NCI-H2107 treated with DMSO at 0.1 percent for 48 hours (cell line): ENCODE measurements around the gene DGKQ.
"Not testable (repeated sequence)": the region's sequence is repeated elsewhere in the genome, so short reads cannot be mapped to it uniquely, and the experiment has no call there.

ENCODE experiments used
- DNase-seq: peaks from one replicate; lab custom pipeline; 2025; ENCODE audit not compliant: unreplicated experiment; lab: John Stamatoyannopoulos, UW

DGKQ gene

DNA sequence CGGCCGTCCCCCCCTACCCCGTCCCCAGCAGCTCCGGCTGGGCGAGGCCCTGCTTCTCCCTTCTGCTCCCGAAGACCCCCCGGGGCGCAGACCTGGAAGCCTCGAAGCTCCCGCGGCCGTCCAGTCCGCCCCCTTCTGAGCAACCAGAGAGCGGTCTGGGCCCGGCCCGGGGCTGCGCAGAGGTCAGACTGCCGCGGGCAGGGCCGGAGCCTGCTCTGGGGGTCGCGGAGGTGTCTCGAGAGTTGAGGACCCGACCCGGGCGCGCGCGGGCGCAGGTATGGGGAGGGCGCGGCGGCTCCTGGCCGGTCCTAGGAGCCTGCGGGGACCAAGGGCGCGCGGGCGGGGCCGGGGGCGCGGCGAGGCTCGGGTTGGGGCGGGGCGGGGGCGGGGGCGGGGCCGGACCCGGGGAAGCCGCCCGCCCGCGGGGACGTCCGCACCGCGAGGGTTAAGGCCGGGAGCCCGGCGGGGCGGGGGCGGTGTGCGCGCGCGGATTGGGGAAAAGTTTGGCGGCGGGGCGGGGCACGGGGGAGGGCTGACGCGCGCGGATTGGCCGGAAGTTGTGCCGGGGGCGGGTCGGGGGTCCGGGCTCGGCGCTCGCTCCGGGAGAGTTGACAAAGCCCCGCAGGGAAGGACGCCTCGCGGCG lies 37.8 kb upstream of the DGKQ start, which contains the start of gene FGFRL1:
TSS of gene FGFRL1 (plus strand) at position 605 of the 644 bp plus-strand sequence. CDS start 860 bp downstream, outside the sequence.
- no peak for DNase-seq

DNA sequence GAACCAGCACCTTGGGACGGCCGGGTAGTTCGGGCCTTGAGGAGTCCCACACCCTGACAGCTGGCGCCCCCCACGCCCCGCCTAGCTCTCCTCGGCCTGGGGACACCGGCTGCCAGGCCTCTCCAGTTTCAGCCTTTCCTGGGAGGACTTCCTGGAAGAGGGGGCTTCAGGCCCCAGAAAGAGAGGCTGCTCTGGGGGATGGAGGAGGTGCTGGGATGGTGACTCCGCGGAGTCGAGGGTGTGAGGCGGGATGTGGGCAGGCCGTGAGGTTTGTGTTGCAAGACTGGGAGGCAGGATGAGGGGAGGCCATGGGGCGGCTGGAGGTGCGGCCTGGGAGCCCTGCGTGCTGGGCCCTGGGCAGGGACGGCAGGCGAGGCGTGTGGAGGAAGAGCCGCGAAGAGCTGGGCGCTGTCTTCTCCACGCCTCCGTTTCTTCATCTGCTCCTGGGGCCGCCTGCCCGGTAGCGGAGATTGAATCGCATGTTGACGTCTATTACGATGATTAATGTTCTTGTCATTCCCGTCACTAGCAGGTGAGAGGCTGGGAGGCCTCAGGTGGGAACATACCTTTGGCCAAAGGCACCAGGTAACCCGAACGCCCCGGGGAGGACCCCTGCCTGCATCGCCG lies 37.1 kb upstream of the DGKQ start:
- no peak for DNase-seq

DNA sequence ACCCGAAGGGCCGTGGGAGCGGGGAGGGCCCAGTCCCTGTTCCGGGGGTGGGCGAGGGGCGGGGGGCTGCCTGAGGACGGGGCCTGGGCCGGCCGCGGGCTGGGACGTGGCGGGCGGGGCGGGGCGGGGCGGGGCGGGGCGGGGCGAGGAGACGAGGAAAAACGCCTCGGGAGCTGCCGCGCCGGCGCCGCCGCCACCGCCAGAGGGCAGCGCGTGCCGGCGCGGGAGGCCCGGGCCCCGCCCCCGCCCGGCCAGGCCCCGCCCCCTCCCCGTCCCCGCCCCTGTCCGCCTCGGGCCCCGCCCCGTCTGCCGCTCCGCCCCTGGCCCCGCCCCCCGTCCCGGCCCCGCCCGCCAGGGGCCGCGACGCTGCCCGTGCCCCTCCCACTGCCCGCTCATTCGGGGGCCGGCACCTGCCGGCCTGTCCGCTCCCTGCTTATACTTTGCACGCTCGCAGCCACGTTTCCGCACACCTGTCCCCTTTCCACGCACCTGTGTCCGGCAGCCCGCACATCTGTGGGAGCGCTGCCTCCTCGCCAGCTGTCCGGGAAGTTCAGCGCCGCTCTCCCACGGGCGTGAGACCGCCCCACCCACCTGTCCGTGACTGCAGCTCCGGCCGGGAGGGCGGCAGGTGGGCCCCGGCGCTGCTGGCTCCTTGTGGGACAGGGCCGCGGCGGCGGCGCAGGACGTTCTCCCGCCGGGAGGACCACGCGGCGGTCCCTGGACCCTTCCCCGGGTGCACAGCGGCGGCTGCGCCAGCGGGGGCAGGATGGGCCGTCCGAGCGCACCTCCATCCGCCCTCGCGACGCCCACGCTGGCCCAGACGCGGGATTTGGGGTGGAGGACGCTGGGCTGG lies 36.4 kb upstream of the DGKQ start:
- DNase-seq, result no peak

DNA sequence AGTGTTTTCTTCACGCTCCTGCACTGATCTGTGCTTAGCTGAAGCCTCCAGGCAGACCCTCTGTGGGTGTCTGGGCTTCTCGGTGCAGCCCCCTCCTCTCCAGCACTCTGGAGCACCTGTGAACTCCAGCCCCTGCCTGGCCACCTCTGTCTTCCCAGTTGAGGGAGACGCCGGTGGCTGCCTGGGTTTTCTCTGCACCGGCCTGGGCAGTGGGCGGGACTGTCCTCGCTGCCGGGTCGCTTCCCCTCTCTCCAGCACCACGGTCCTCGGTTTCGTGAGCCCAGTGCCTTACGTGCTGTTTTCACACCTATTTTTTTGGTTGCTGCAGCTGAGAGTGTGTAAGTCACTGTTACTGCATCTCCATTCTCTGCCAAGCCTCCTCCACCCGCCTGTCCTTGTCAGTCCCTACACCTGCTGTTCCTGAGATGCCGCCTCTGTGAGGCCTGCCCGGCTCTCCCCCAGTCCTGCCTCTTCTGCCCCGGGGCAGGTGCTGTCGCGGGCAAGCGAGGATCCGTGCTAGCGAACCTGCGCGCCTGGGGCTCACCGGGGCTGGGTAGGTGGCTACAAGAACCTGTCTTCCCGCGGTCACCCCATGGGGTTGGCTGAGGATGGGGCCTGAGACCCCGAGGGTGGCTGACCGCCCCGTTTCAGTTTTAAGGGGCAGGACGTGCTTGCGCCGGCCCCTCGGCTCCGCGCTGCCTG lies 35.6 kb upstream of the DGKQ start:
- DNase-seq, result no peak

DNA sequence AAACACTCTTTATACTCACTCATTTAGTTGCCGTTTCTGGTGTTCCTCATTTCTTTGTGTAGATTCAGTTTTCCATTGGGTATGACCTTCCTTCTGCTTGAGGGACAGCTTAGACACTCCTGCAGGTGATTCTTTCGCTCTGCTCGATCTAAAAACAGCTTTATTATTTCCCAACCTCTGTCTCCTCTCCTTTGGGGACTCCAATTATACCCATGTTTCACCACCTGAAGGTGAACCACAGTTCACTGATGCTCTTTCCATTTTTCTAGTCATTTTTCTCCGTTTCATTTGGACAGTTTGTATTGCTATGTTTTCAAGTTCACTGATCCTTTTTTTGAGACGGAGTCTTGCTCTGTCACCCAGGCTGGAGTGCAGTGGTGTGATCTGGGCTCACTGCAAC lies 33.5 kb upstream of the DGKQ start:
- DNase-seq, result no peak

DNA sequence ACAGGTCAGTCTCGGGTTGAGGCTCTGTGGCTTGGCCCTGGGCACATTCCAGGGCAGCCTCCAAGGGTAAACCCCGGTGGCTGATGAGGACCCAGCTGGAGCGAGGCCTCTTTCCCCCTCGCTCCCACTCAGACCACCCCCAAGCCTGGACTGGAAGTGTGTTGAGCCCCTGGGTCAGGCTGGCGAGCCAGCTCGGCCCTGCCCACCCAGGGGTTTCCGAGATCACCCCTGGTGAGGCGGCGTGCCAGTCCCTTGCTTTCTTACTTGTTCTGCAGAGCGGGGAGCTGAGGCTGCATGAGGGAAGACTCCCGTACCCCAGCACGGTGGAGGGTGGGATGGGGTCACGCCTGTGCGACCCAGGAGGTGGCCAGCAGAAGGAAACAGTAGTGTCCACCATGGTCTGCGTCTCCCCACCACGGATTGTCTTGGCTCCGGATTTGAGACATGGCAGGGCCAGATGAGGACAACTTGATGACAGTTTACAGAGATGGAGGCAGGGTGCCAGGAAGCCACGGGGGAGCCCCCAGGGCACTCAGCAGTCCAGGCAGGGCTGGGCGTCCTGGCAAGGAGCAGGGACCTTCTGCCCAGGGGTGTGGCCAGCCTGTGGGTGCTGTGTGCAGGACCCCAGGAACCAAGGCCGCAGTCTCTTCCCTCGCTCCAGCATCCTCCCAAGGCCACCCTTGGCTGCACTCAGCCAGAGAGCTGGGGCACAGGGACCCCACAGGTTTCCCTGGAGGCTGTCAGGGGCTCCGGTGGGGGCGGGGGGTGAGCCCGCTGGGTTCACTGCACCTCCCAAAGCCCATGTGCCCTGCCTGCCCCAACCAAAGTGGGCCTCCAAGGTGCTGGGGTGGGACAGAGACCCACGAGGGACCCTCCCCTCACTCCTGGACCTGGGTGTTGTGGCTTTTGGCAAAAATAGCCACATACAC lies 31.5 kb upstream of the DGKQ start:
- no peak for DNase-seq

DNA sequence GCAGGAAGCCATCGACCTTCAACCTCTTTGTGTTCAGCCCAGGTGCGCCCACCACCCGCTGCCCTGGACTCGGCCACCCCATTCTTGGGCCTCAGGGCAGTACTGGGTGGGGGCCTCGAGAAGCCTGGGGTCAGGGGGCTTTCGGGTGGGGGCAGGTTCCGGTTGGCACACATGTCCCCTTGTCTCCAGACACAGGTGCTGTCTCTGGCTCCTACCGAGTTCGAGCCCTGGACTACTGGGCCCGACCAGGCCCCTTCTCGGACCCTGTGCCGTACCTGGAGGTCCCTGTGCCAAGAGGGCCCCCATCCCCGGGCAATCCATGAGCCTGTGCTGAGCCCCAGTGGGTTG lies 30.7 kb upstream of the DGKQ start:
- no peak for DNase-seq

DNA sequence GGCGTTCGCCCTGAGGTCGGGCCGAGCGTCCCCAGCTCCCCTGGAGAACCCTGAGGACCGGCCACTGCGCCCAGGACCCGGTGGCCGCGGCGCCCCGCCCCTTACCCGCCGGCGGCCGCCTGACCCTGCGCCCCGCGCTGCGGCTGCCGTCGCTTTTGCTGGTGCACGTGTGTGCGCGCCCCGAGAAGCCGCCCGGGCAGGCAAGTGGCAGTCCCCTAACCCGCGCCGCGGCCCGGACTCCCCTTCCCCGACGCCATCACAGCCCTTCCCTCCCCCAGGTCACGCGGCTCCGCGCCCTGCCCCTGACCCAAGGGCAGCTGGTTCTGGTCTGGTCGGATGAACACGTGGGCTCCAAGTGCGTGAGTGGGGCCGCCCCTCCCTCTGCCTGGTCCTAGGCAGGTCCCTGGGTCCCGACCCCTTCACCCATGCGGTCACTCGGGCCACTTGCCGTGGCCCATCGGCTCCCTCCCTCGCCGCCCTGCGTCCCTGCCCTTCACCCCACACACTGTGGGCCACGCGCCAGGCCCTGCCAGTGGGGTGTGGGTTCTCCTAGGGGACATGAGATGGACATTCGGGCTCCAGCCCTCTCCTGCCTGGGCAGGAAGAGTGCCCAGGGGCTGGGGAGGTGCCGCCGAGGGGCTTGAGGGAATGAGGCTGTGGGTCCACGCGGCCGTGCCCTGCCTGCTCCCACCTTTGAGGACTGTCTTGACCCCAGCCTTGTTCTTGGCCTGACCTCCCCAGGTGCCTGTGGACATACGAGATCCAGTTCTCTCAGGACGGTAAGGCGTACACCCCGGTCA lies 30.1 kb upstream of the DGKQ start:
- no peak for DNase-seq

DNA sequence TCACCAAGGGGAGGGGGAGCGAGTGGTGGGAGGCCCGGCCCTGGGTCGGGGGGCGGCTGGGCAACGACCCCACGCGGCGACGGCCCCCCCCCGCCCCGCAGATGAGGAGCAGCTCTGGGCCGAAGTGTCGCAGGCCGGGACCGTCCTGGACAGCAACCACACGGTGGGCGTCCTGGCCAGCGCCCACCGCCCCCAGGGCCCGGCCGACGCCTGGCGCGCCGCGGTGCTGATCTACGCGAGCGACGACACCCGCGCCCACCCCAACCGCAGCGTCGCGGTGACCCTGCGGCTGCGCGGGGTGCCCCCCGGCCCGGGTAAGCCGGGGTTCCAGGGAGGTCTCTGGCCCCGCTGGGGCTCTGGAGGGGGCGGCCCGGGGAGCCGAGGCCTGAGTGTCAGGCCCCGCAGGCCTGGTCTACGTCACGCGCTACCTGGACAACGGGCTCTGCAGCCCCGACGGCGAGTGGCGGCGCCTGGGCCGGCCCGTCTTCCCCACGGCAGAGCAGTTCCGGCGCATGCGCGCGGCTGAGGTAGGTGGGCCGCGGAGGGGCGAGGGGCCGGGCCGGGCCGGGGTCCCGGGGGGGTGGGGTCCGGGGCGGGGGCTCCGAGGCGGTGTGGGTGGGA lies 29.4 kb upstream of the DGKQ start:
- no peak for DNase-seq

DNA sequence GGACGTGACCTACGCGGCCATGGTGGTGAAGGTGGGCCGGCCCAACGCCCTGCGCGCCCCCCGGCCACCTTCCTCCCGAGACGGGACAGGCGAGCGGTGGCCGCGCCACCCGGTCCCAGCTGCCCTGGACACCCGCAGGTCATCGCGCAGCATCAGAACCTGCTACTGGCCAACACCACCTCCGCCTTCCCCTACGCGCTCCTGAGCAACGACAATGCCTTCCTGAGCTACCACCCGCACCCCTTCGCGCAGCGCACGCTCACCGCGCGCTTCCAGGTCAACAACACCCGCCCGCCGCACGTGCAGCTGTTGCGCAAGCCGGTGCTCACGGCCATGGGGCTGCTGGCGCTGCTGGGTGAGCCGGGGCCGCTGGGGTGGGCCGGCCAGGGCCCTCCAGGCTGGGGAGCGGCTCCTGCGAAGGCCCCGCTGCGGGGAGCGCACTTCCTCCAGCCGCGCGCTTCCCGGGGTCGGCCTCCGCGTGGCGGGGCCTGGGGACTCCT lies 28.8 kb upstream of the DGKQ start:
- no peak for DNase-seq

DNA sequence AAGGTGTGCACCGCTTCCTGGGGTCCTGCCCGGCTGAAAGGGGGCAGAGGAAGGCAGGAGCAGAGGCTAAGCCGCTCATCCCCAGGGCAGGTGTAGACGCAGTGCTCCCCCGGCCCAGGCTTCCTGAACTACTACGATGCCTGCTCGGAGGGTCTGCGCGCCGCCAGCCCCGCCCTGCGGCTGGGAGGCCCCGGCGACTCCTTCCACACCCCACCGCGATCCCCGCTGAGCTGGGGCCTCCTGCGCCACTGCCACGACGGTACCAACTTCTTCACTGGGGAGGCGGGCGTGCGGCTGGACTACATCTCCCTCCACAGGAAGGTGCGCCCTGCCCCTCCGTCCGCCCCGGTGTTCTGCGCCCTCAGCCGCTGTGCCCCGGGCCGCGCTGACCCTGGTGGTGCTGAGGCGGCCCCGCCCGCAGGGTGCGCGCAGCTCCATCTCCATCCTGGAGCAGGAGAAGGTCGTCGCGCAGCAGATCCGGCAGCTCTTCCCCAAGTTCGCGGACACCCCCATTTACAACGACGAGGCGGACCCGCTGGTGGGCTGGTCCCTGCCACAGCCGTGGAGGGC lies 28.3 kb upstream of the DGKQ start:
- no peak for DNase-seq

DNA sequence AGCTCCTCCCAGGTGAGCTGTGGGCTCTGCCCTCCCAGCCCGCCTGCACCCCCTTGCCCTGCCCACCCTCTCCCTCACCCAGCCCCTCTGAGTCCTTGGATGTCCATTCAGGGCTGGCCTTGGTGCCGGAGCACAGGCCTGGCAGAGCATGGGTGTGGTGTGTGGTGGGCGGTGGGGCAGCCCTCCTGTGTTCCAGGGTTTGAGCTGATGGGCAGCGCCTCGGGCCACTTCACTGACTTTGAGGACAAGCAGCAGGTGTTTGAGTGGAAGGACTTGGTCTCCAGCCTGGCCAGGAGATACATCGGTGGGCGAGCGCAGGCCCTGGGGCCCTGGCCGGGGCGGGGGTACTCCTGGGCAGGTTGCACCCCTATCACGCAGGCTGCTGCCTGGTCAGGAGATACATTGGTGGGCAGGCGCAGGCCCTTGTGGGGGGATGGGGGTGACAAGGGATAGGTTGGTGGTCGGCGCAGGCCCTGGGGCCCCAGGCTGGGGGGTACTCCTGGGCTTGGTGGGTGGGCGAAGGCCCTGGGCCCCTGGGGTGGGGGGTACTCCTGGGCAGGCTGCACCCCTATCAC lies 27.4 kb upstream of the DGKQ start:
- no peak for DNase-seq

DNA sequence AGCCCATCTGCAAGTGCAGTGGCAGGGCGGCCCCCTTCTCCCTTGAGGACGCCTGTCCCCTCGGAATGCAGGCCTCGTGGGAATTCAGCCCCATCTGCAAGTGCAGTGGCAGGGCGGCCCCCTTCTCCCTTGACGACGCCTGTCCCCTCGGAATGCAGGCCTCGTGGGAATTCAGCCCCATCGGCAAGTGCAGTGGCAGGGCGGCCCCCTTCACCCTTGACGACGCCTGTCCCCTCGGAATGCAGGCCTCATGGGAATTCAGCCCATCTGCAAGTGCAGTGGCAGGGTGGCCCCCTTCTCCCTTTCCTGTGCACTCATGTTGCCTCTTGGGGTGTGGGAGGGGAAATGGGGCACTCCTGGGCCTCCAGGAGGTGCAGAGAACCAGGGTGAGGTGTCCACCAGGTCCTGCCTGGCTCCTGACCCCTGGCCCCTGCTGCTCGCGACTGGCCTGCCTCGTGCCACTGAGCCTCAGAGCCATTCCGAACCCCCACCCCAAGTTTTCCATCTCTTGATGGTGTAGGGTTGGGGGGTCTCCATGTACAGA lies 26.6 kb upstream of the DGKQ start:
- no peak for DNase-seq

DNA sequence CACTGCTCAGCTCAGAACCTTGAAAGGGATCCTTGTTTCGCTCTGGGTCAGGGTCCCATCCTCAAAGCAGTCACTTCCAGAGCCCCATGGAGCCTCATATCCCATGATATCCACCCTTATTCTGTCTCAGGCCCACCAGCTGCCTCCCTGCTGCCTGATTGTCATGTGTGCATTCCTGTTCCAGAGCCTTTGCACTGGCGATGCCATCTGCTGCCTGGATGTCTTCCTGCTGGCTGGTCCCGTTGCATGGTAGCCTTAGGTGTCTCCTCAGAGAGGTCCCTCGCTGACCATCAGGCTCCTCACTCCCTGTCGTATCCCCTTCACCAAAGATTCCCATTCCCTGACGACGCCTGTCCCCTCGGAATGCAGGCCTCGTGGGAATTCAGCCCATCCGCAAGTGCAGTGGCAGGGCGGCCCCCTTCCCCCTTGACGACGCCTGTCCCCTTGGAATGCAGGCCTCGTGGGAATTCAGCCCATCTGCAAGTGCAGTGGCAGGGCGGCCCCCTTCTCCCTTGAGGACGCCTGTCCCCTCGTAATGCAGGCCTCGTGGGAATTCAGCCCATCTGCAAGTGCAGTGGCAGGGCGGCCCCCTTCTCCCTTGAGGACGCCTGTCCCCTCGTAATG lies 26.0 kb upstream of the DGKQ start:
- not testable (repeated sequence) for DNase-seq

DNA sequence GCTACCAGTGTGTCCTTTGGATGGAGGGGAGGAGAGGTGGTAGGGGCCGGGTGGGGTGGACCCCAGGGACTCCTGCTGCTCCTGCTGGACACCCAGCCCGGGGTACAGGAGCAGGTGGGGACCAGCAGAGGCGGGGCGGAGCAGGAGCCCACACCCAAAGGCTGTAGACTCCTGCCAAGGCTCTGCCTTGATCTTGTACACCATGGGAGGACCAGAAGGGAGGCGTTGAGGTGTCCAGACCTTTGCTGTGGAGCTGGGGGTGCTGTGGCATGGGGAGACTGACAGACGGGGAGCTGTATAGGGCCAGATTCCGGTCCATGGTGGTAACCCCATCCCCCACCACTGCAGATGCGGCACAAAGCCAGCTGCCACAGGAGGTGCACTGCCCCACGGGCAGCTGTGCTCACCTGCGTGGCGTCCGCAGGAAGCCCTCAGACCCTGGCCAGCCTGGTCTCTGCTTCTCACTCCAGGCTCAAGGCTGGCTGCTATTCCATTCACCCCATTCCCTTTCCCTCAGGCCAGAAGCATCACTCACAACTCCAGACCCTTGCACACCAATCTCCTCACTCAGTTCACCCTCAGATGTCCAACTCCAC lies 24.8 kb upstream of the DGKQ start:
- DNase-seq, result no peak

DNA sequence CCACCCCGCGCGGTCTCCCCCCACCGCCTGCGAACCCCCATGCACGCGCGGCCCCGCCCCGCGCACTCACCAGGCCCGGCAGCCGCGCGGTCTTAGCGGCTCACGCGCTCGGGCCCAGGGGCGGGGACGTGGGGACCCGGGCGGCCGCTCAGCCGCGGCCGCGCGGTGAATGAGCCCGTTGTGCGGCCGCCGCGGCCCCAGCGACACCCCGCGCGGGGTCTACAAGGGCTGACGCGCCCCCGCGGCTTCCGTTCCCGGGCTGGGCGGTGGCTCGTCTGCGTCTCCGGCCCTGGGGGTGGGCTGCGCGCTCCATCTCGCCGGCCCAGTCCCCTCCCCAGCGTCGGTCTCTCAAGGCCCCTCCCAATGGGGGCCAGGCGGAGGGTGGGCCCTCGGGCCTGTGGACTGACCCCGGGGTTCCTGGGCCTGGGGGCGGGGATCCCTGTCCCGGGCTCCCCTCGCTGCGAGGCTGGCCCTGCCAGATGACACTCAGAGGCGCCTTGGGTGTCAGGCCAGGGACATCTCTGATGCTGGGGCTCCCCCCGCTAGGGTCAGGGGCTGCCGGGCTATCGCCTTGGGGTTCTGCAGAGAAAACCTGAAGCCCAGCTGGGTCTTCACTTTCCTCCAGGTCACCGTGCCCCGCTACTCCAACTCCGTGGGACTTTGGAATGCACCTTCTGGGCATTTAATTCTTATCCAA lies 24.2 kb upstream of the DGKQ start:
- DNase-seq, result no peak

DNA sequence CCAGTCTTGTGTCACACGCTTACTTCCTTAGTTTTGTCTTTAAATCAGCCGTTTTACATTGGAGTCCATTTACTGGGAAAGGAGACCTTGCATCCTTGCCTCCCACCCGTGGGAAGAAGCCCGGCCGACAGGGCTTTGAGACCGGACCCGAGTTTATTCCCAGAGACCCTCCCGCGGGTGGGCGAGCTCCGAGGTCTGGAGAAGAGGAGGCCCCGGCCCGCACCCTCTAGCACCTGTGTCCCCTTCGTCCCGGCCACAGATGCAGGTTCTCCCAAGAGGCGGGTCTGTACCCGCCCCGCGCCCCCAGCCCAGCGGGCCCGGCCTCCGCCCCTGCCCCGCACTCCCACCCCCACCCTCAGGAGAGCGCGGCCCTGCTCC lies 23.6 kb upstream of the DGKQ start:
- no peak for DNase-seq
